Loucy (cell line): ENCODE measurements around the gene PDE9A.
"Not testable (repeated sequence)": the region's sequence is repeated elsewhere in the genome, so short reads cannot be mapped to it uniquely, and the experiment has no call there.

Experiments
- CTCF ChIP-seq: fragments of 200-600 bp; sonication (generic); conservative IDR thresholded peaks from 2 replicates; pipeline ENCODE4 v1.5.1; 2014; ENCODE audit warnings: mild to moderate bottlenecking, antibody characterized with exemption, low read length
- EZH2phosphoT487 ChIP-seq: fragments of 200-600 bp; IDR thresholded peaks from 2 replicates; pipeline ENCODE4 v1.6.1; 2018; ENCODE audit warnings: antibody characterized with exemption, mild to moderate bottlenecking, moderate library complexity, borderline replicate concordance

- not testable (repeated sequence) for TF ChIP-seq CTCF, EZH2phosphoT487
Measured at GRCh38 chr21:42715427-42715826, 62.0 kb downstream of the PDE9A start.
